IMR-90 (cell line): Measurements from ENCODE around the gene ACOT7.

Source experiments
- BHLHE40 ChIP-seq: fragments of 150-350 bp; IDR thresholded peaks from 2 replicates; pipeline ENCODE4 v1.6.1; 2016; ENCODE audit warnings: mild to moderate bottlenecking, low read depth, low read length
- CEBPB ChIP-seq: IDR thresholded peaks from 2 replicates; pipeline ENCODE4 v1.6.1; 2012; ENCODE audit warnings: low read depth, low read length, improper control_type of control experiment
- CTCF ChIP-seq: conservative IDR thresholded peaks from 2 replicates; pipeline ENCODE4 v1.5.1; 2012; ENCODE audit warnings: mild to moderate bottlenecking, low read depth, low read length, improper control_type of control experiment
- FOS ChIP-seq: fragments of 150-350 bp; IDR thresholded peaks from 2 replicates; pipeline ENCODE4 v1.6.1; 2016; ENCODE audit warnings: low read depth, low read length
- MAZ ChIP-seq: IDR thresholded peaks from 2 replicates; pipeline ENCODE4 v1.6.1; 2012; ENCODE audit warnings: low read depth, mild to moderate bottlenecking, low read length, improper control_type of control experiment, moderate library complexity, borderline replicate concordance
- MXI1 ChIP-seq: IDR thresholded peaks from 2 replicates; pipeline ENCODE4 v1.6.1; 2012; ENCODE audit warnings: low read depth, mild to moderate bottlenecking, low read length, moderate library complexity, borderline replicate concordance
- NFE2L2 ChIP-seq: fragments of 150-350 bp; IDR thresholded peaks from 2 replicates; pipeline ENCODE4 v1.6.1; 2016; ENCODE audit warnings: low read depth, mild to moderate bottlenecking, low read length
- POLR2A ChIP-seq: IDR thresholded peaks from 2 replicates; pipeline ENCODE4 v1.6.1; 2012; ENCODE audit warnings: mild to moderate bottlenecking, low read depth, low read length
- RAD21 ChIP-seq: IDR thresholded peaks from 2 replicates; pipeline ENCODE4 v1.6.1; 2012; ENCODE audit warnings: low read length, improper control_type of control experiment
- TF ChIP-seq, protein P1 (sequence below): fragments of 150-350 bp; IDR thresholded peaks from 2 replicates; pipeline ENCODE4 v1.6.1; 2016; ENCODE audit warnings: low read depth, mild to moderate bottlenecking, low read length, moderate library complexity, borderline replicate concordance
- TF ChIP-seq, protein P2 (sequence below): fragments of 150-350 bp; IDR thresholded peaks from 2 replicates; pipeline ENCODE4 v1.6.1; 2017; ENCODE audit warnings: mild to moderate bottlenecking, antibody characterized with exemption, low read length, low read depth

DNA sequence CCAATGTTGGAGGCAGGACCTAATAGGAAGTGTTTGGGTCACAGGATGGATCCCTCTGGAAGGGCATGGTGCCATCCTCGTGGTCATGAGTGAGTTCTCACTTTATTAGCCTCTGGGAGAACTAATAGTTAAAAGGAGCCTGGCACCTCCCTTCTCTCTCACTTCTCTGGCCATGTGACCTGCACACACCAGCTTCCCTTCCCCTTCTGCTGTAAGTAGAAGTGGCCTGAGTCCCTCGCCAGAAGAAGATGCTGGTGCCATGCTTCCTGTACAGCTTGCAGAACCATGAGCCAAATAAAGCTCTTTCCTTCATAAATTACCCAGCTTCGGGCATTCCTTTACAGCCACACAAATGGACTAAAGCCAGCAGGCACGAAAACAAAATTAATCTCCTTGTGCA, 23.6 kb downstream of the ACOT7 start:
- TF ChIP-seq CTCF = no peak
- TF ChIP-seq POLR2A = no peak
- no peak for TF ChIP-seq MAZ
- TF ChIP-seq CEBPB = no peak
- TF ChIP-seq, protein P1, sequence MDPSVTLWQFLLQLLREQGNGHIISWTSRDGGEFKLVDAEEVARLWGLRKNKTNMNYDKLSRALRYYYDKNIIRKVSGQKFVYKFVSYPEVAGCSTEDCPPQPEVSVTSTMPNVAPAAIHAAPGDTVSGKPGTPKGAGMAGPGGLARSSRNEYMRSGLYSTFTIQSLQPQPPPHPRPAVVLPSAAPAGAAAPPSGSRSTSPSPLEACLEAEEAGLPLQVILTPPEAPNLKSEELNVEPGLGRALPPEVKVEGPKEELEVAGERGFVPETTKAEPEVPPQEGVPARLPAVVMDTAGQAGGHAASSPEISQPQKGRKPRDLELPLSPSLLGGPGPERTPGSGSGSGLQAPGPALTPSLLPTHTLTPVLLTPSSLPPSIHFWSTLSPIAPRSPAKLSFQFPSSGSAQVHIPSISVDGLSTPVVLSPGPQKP = no peak
- TF ChIP-seq NFE2L2 = no peak
- no peak for TF ChIP-seq RAD21
- TF ChIP-seq MXI1 = no peak
- no peak for TF ChIP-seq BHLHE40
- TF ChIP-seq FOS = no peak
- TF ChIP-seq, protein P2, sequence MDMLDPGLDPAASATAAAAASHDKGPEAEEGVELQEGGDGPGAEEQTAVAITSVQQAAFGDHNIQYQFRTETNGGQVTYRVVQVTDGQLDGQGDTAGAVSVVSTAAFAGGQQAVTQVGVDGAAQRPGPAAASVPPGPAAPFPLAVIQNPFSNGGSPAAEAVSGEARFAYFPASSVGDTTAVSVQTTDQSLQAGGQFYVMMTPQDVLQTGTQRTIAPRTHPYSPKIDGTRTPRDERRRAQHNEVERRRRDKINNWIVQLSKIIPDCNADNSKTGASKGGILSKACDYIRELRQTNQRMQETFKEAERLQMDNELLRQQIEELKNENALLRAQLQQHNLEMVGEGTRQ = no peak
